ENCODE data around the gene ZNF821. TPM values are rescaled to one million over a fixed set of nuclear protein-coding genes. Genes with fewer than 3 reads are reported as not detected.

Gene ZNF821
- total RNA-seq, 1 donor from 2014 or later = 10.3 TPM

DNA sequence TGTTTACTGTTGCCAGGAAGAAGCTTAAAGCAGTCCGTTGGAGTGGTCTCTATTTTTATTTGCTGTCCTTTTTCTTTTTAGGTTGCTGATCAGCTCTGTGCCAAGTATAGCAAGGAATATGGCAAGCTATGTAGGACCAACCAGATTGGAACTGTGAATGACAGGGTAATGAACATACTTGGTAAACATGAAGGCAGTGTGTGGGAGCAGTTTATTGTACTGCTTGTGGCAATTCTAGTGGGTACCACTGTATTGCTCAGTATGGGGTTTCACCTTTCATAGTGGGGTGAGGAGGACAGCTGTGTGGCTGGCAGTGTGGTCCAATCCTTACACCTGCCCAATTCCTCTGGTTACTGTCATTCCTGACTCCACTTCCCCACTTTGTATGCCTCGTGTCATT is 36.7 kb upstream of the ZNF821 start:
- Histone ChIP-seq H3K4me3 (no peak overlapping the region), H3K27ac (no peak overlapping the region), H2AFZ (replicated peaks) (no peak overlapping the region), H3K36me3 (peaks cover 18% of the 10 kb centered on the region), H4K20me1 (ENCODE audit: low read depth) (peaks cover 80% of the 10 kb centered on the region), H3K79me2 (ENCODE audit: low read depth) (peaks cover 74% of the 10 kb centered on the region), H3K9ac (no peak overlapping the region), H3K27me3 (no peaks in the 10 kb centered on the region), H3F3A (ENCODE audit: low read depth) (no peaks in the 10 kb centered on the region), H3K4me2 (no peak overlapping the region), H3K9me3 (ENCODE audit: low read depth) (no peaks in the 10 kb centered on the region), H3K4me1 (no peaks in the 10 kb centered on the region)
- Mint-ChIP-seq H3K4me3 (no peak overlapping the region), H3K27me3 (ENCODE audit: insufficient read depth, low read depth) (peaks cover 3% of the 10 kb centered on the region), H3K36me3 (peaks cover 64% of the 10 kb centered on the region), H3K4me1 (no peaks in the 10 kb centered on the region), H3K27ac (no peak overlapping the region), H3K9me3 (no peaks in the 10 kb centered on the region)
- DNase-seq (ENCODE audit: low spot score) = no peak
- no peak for TF ChIP-seq EZH2 (IDR thresholded peaks at IDR 0.05)

DNA sequence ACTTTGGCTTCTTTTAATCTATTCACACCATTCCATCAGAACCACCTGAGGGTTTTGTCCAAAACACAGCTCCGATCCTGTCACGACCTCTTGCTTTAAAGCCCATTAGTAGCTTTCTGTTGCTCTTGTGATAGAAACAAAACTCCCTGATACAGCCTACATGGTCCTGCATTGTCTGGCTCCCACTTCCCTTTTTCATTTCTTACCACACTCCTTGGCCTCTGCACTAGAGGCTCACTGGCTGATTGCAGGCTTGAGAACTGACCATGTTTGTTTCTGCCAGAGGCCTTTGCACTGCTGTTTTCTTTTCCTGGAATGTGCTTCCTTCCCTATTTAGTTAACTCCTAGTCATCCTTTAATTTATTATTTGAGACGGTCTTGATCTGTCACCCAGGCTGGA is 35.1 kb upstream of the ZNF821 start:
- no peak overlapping the region for H3K4me3 ChIP-seq
- Mint-ChIP-seq H3K4me1 (no peaks in the 10 kb centered on the region), H3K36me3 (peaks cover 71% of the 10 kb centered on the region), H3K27ac (no peak overlapping the region), H3K27me3 (ENCODE audit: insufficient read depth, low read depth) (peaks cover 3% of the 10 kb centered on the region), H3K4me3 (no peak overlapping the region), H3K9me3 (peaks cover 2% of the 10 kb centered on the region)
- H2AFZ ChIP-seq (replicated peaks) = no peak overlapping the region
- no peaks in the 10 kb centered on the region for H3F3A ChIP-seq (ENCODE audit: low read depth)
- peaks cover 89% of the 10 kb centered on the region for H3K79me2 ChIP-seq (ENCODE audit: low read depth)
- H3K4me2 ChIP-seq = no peak overlapping the region
- no peak overlapping the region for H3K27ac ChIP-seq
- H4K20me1 ChIP-seq (ENCODE audit: low read depth) = peaks cover 88% of the 10 kb centered on the region
- TF ChIP-seq EZH2 (IDR thresholded peaks at IDR 0.05) (no peak), EZH2phosphoT487 (IDR thresholded peaks at IDR 0.05) (no peak)
- TF ChIP-seq, protein P1, sequence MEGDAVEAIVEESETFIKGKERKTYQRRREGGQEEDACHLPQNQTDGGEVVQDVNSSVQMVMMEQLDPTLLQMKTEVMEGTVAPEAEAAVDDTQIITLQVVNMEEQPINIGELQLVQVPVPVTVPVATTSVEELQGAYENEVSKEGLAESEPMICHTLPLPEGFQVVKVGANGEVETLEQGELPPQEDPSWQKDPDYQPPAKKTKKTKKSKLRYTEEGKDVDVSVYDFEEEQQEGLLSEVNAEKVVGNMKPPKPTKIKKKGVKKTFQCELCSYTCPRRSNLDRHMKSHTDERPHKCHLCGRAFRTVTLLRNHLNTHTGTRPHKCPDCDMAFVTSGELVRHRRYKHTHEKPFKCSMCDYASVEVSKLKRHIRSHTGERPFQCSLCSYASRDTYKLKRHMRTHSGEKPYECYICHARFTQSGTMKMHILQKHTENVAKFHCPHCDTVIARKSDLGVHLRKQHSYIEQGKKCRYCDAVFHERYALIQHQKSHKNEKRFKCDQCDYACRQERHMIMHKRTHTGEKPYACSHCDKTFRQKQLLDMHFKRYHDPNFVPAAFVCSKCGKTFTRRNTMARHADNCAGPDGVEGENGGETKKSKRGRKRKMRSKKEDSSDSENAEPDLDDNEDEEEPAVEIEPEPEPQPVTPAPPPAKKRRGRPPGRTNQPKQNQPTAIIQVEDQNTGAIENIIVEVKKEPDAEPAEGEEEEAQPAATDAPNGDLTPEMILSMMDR (IDR thresholded peaks at IDR 0.05) = no peak
- H3K9me3 ChIP-seq (ENCODE audit: low read depth) = no peaks in the 10 kb centered on the region
- H3K36me3 ChIP-seq = peaks cover 10% of the 10 kb centered on the region
- H3K9ac ChIP-seq = no peak overlapping the region
- H3K27me3 ChIP-seq = no peaks in the 10 kb centered on the region
- no peak for DNase-seq (ENCODE audit: low spot score)
- no peaks in the 10 kb centered on the region for H3K4me1 ChIP-seq

- Mint-ChIP-seq H3K27me3 (ENCODE audit: insufficient read depth, low read depth) (peaks cover 3% of the 10 kb centered on the region), H3K9me3 (peaks cover 8% of the 10 kb centered on the region), H3K27ac (no peak overlapping the region), H3K36me3 (peaks cover 72% of the 10 kb centered on the region), H3K4me1 (no peaks in the 10 kb centered on the region), H3K4me3 (no peak overlapping the region)
- Histone ChIP-seq H3K9me3 (ENCODE audit: low read depth) (no peaks in the 10 kb centered on the region), H2AFZ (replicated peaks) (no peak overlapping the region), H3K79me2 (ENCODE audit: low read depth) (peaks cover 91% of the 10 kb centered on the region), H4K20me1 (ENCODE audit: low read depth) (peaks cover 91% of the 10 kb centered on the region), H3K4me3 (no peak overlapping the region), H3K36me3 (peaks cover 3% of the 10 kb centered on the region), H3K9ac (no peak overlapping the region), H3K27me3 (no peaks in the 10 kb centered on the region), H3K4me1 (no peaks in the 10 kb centered on the region), H3K4me2 (no peak overlapping the region), H3K27ac (no peak overlapping the region), H3F3A (ENCODE audit: low read depth) (no peaks in the 10 kb centered on the region)
- TF ChIP-seq, protein P1 (IDR thresholded peaks at IDR 0.05) = no peak
- TF ChIP-seq EZH2phosphoT487 (IDR thresholded peaks at IDR 0.05) (no peak), EZH2 (IDR thresholded peaks at IDR 0.05) (no peak)
- no peak for DNase-seq (ENCODE audit: low spot score)
Measured at GRCh38 chr16:71917900-71918299, 33.9 kb upstream of the ZNF821 start.

- no peak overlapping the region for H3K9ac ChIP-seq
- H3K79me2 ChIP-seq (ENCODE audit: low read depth) = peaks cover 100% of the 10 kb centered on the region
- Mint-ChIP-seq H3K36me3 (peaks cover 73% of the 10 kb centered on the region), H3K27me3 (ENCODE audit: insufficient read depth, low read depth) (no peaks in the 10 kb centered on the region), H3K27ac (no peak overlapping the region), H3K9me3 (peaks cover 17% of the 10 kb centered on the region), H3K4me3 (no peak overlapping the region), H3K4me1 (no peaks in the 10 kb centered on the region)
- H4K20me1 ChIP-seq (ENCODE audit: low read depth) = peaks cover 99% of the 10 kb centered on the region
- peaks cover under 1% of the 10 kb centered on the region for H3K36me3 ChIP-seq
- H3K27ac ChIP-seq = no peak overlapping the region
- H3K4me2 ChIP-seq = no peak overlapping the region
- H3K9me3 ChIP-seq (ENCODE audit: low read depth) = no peaks in the 10 kb centered on the region
- H3F3A ChIP-seq (ENCODE audit: low read depth) = no peaks in the 10 kb centered on the region
- H3K4me1 ChIP-seq = no peaks in the 10 kb centered on the region
- H2AFZ ChIP-seq (replicated peaks) = no peak overlapping the region
- DNase-seq (ENCODE audit: low spot score) = no peak
- no peak for TF ChIP-seq EZH2phosphoT487 (IDR thresholded peaks at IDR 0.05)
- TF ChIP-seq EZH2 (IDR thresholded peaks at IDR 0.05) = no peak
- TF ChIP-seq, protein P1 (IDR thresholded peaks at IDR 0.05) = no peak
- no peaks in the 10 kb centered on the region for H3K27me3 ChIP-seq
- H3K4me3 ChIP-seq = no peak overlapping the region
Measured at GRCh38 chr16:71916397-71916920, 32.5 kb upstream of the ZNF821 start.
